Heart left ventricle (tissue), 16 donors: ENCODE data around the gene TDRD9. TPM values are rescaled to one million over a fixed set of nuclear protein-coding genes. Genes with fewer than 3 reads are reported as not detected.

Experiments used
- ATAC-seq, 4 donors: fragments of 200-7000 bp; cut with Tn5 transposase; one replicate each; pipeline ENCODE4 v1.9.1; 2020 to 2022; ENCODE audit warnings: moderate library complexity in 4 of 4, mild to moderate bottlenecking in 3 of 4, moderate number of reproducible peaks in 1 of 4
- DNase-seq, 5 donors: peaks; one replicate each; pipeline ENCODE4 v3.0.0-alpha.2; 2020
- H3K27ac ChIP-seq, 12 donors: fragments of 200-600 bp; sonication (generic) in 4 of 12; one replicate each; pipeline versions ENCODE4 v1.5.0 to v1.8.0; 2016 to 2022; ENCODE audit warnings: mild to moderate bottlenecking in 2 of 12
- H3K27me3 ChIP-seq, 9 donors: fragments of 200-600 bp; sonication (generic) in 2 of 9; one replicate each; pipeline versions ENCODE4 v1.5.1 to v1.8.0; 2016 to 2022; ENCODE audit warnings: mild to moderate bottlenecking in 3 of 9
- H3K36me3 ChIP-seq, 9 donors: fragments of 200-600 bp; sonication (generic) in 2 of 9; one replicate each; pipeline versions ENCODE4 v1.5.0 to v1.8.0; 2018 to 2022; ENCODE audit warnings: mild to moderate bottlenecking in 2 of 9
- H3K4me1 ChIP-seq, 12 donors: fragments of 200-600 bp; sonication (generic) in 4 of 12; one replicate each; pipeline versions ENCODE4 v1.5.0 to v1.8.0; 2016 to 2022; ENCODE audit warnings: mild to moderate bottlenecking in 3 of 12
- H3K4me3 ChIP-seq, 12 donors: fragments of 200-600 bp; sonication (generic) in 4 of 12; one replicate each; pipeline versions ENCODE4 v1.5.0 to v1.8.0; 2017 to 2022; ENCODE audit warnings: mild to moderate bottlenecking in 9 of 12, moderate library complexity in 4 of 12
- H3K9me3 ChIP-seq, 12 donors: fragments of 200-600 bp; sonication (generic) in 4 of 12; one replicate each; pipeline versions ENCODE4 v1.5.0 to v1.8.0; 2016 to 2022; ENCODE audit warnings: mild to moderate bottlenecking in 1 of 12
- POLR2A ChIP-seq, 2 donors: fragments of 450-650 bp; IDR thresholded peaks; one replicate each; pipeline ENCODE4 v1.6.1; 2017; ENCODE audit warnings: antibody characterized with exemption in 2 of 2, mild to moderate bottlenecking in 2 of 2, moderate library complexity in 2 of 2
- WGBS, 4 donors: extraction: QIAGEN DNeasy Blood & Tissue Kit in 2 of 4; methylation state at CpG; one replicate each; pipeline versions ENCODE4 v1.1.5 to v1.1.7; 2013 to 2018; 5-methylcytosine and 5-hydroxymethylcytosine counted together
- intact Hi-C, 10 donors: fragments of 100-400 bp; cut with DNase I; formaldehyde crosslinking; loops; one replicate each; pipeline versions ENCODE4 v1.11.1 to v1.14.2; 2022
- polyA plus RNA-seq, 2 donors: library from polyadenylated mRNA; stranded (reverse); fragments of 200-250 nt; gene quantifications; one replicate each; pipeline ENCODE4 v1.2.3, GENCODE V29; 2013
- total RNA-seq, 9 donors: library from RNA; depleted of rRNA in 2 of 9; stranded (reverse); fragments of >200 nt in 2 of 9; fragmentation: NEBNext Ultra II Directional in 3 of 9; extraction: Animal tissue kit (Norgen Biotek cat#: 25700) in 3 of 9; gene quantifications; one replicate each; pipeline versions ENCODE4 v1.1.0 to v1.2.4, GENCODE V29; 2016 to 2023
- TF ChIP-seq, protein P1 (sequence below), 12 donors: fragments of 200-600 bp; sonication (generic) in 4 of 12; IDR thresholded peaks; one replicate each; pipeline versions ENCODE4 v1.5.0 to v1.8.0; 2018 to 2022; ENCODE audit warnings: antibody characterized with exemption in 12 of 12, mild to moderate bottlenecking in 5 of 12
- donor health status: ischemic (EF 13 %, LVEDD 7.1; RV severe dilation, severe dysfunction).
- donor health status: healthy with polysubstance abuse.
- donor health status: DM: no; HTN: yes; CAD: no.
- donor health status: DM: no; HTN: no; CAD: no.
- donor health status: ischemic (EF 25% LVEDD 6.9; RV normal size, moderate dysfunction).
- donor health status: ischemic (EF 25% LVEDD 5.7; RV mildly dilated, moderate dysfunction).
- donor health status: healthy.
- donor health status: DM: yes; HTN: yes; CAD: no.
- donor health status: ischemic (EF 35%, LVEDD 5.7; RV mildly dilated, moderate dysfunction).
- donor health status: nonischemic (EF 11% LVEDD 7.7; RV severe dilation, severe dysfunction).
- donor health status: DM: yes; HTN: yes; CAD: no.
- donor health status: PGD.
- donor health status: ischemic (EF 29% LVEDD 5.4; RV normal size, mild dysfunction).
- donor health status: nonischemic (EF 23%, LVEDD 6.1; RV moderate dilation, normal function).

Gene TDRD9
- total and polyA plus RNA-seq, 11 donors: 1.1 to 9.6 (median 2.1) TPM

DNA sequence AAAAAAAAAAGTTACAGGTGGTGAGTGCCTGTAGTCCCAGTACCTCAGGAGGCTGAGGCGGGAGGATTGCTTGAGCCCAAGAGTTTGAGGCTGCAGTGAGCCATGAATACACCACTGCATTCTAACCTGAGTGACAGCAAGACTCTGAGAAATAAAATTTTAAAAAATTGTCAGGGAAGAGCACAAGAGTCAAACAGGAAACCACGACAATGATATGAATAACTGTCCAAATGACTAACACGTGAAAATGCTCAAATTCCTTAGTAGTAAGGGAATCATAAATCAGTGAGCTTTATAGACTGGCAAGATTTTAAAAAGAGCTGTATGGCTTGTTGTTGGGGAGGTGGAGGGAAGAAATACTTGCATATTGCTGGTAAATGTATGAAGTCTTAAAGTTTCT, 144.3 kb downstream of the TDRD9 start:
- H3K27ac ChIP-seq: no peak overlapping the region
- no peaks in the 10 kb centered on the region for H3K4me1 ChIP-seq
- TF ChIP-seq, protein P1, sequence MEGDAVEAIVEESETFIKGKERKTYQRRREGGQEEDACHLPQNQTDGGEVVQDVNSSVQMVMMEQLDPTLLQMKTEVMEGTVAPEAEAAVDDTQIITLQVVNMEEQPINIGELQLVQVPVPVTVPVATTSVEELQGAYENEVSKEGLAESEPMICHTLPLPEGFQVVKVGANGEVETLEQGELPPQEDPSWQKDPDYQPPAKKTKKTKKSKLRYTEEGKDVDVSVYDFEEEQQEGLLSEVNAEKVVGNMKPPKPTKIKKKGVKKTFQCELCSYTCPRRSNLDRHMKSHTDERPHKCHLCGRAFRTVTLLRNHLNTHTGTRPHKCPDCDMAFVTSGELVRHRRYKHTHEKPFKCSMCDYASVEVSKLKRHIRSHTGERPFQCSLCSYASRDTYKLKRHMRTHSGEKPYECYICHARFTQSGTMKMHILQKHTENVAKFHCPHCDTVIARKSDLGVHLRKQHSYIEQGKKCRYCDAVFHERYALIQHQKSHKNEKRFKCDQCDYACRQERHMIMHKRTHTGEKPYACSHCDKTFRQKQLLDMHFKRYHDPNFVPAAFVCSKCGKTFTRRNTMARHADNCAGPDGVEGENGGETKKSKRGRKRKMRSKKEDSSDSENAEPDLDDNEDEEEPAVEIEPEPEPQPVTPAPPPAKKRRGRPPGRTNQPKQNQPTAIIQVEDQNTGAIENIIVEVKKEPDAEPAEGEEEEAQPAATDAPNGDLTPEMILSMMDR (IDR thresholded peaks at IDR 0.05): no peak
- no peak for TF ChIP-seq POLR2A (IDR thresholded peaks at IDR 0.05)
- DNase-seq (no peak), ATAC-seq (no peak)
- H3K36me3 ChIP-seq: no peaks in the 10 kb centered on the region
- H3K9me3 ChIP-seq: peaks cover 0 to 9% (median 0%) of the 10 kb centered on the region in 12 donors
- 74 to 76% (median 76%) methylated on average over 3 of the region's 3 CpGs for WGBS, 4 donors
- H3K4me3 ChIP-seq: no peak overlapping the region
- H3K27me3 ChIP-seq: peaks cover 0 to 13% (median 0%) of the 10 kb centered on the region in 9 donors
- intact Hi-C loops: loop anchor here in 3 of 10 donors (10.0 kb wide), 3 partner anchors 292 to 572 kb away; no protein-coding TSS in a partner anchor

DNA sequence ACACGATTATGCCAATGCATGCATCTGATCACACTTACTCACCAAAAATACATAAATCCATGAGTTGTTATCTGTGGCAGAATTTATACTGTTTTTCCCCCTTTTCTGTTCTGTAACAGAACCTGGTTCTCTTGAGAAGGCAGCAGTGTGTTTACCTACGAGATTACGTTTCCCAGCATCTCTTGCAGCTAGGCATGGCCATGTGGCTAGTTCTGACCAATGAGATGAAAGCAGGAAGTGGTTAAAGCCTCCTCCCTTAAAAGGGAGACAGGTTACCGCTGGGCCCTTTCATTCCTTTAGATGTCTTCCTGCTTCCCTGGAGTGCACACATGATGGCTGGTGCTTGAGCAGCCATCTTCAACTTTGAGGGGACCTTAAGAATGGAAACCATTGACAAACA, 145.5 kb downstream of the TDRD9 start:
- no peaks in the 10 kb centered on the region for H3K36me3 ChIP-seq
- intact Hi-C loops: loop anchor here in 3 of 10 donors (10.0 kb wide), 3 partner anchors 291 to 571 kb away; no protein-coding TSS in a partner anchor
- peaks cover 0 to 9% (median 0%) of the 10 kb centered on the region in 12 donors for H3K9me3 ChIP-seq
- DNase-seq (no peak), ATAC-seq (no peak)
- TF ChIP-seq POLR2A (IDR thresholded peaks at IDR 0.05): no peak
- TF ChIP-seq, protein P1 (IDR thresholded peaks at IDR 0.05): no peak
- no peak overlapping the region for H3K27ac ChIP-seq
- peaks cover 0 to 7% (median 0%) of the 10 kb centered on the region in 12 donors for H3K4me1 ChIP-seq
- WGBS, 4 donors: 62 to 79% (median 66%) methylated on average over 4 of the region's 4 CpGs
- H3K4me3 ChIP-seq: no peak overlapping the region
- H3K27me3 ChIP-seq: peaks cover 0 to 13% (median 0%) of the 10 kb centered on the region in 9 donors

DNA sequence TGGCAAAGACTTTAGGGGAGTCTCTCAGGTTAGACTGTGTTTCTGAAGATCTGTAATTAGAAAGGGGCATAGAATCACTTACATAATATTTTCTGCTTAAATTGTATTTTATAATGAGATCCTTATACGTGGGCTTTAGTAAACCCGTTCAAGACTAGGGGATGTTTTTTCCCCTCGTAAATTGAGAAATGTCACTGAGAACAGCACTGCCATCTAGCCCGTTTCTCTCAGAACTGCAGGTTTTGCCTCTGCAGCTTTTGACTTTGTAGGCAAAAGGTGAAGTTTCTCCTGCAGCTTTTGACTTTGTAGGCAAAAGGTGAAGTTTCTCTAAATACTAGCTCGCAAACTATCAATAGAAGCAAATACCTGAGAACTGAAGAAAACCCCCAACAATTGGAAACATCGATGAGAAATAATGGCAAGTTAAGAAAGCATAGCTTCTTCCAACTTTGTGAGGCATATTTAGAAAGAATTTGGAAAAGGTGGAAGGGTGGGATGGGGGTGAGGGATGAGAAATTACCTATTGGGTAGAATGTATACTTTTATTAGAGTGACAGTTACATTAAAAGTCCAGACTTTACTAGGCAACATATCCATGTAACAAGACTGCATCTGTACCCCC, 147.4 kb downstream of the TDRD9 start:
- H3K9me3 ChIP-seq: peaks cover 0 to 9% (median 0%) of the 10 kb centered on the region in 12 donors
- peaks cover 0 to 7% (median 0%) of the 10 kb centered on the region in 12 donors for H3K4me1 ChIP-seq
- DNase-seq (no peak), ATAC-seq (no peak)
- TF ChIP-seq POLR2A (IDR thresholded peaks at IDR 0.05): no peak
- TF ChIP-seq, protein P1 (IDR thresholded peaks at IDR 0.05): peak in 8 of 12 donors; percentile 11 to 47 (median 33)
- peaks cover 0 to 13% (median 0%) of the 10 kb centered on the region in 9 donors for H3K27me3 ChIP-seq
- H3K4me3 ChIP-seq: no peak overlapping the region
- 27 to 33% (median 30%) methylated on average over 6 of the region's 6 CpGs for WGBS, 4 donors
- no peaks in the 10 kb centered on the region for H3K36me3 ChIP-seq
- intact Hi-C loops: loop anchor here in 8 of 10 donors (5.0 to 10.0 kb wide), 8 partner anchors 57 to 569 kb away; no protein-coding TSS in a partner anchor
- no peak overlapping the region for H3K27ac ChIP-seq

DNA sequence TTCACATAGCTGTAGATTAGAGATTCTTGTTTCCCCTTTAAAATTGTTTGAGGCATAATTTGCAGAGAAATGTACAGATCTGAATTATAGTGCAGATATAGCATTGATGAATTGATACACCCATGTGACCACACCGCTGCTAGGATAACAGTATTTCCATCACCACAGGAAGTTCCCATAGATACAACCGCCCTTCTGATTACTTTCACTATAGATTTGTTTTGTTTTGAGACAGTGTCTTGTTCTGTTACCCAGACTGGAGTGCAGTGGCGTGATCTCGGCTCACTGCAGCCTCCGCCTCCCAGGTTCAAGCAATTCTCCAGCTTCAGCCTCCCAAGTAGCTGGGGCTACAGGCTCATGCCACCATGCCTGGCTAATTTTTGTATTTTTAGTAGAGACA, 148.5 kb downstream of the TDRD9 start:
- ATAC-seq (no peak), DNase-seq (no peak)
- peaks cover 0 to 9% (median 0%) of the 10 kb centered on the region in 12 donors for H3K9me3 ChIP-seq
- intact Hi-C loops: loop anchor here in 8 of 10 donors (5.0 to 10.0 kb wide), 8 partner anchors 56 to 568 kb away; no protein-coding TSS in a partner anchor
- WGBS, 4 donors: 58 to 71% (median 66%) methylated on average over 5 of the region's 5 CpGs
- TF ChIP-seq POLR2A (IDR thresholded peaks at IDR 0.05): no peak
- TF ChIP-seq, protein P1 (IDR thresholded peaks at IDR 0.05): no peak
- no peak overlapping the region for H3K27ac ChIP-seq
- no peaks in the 10 kb centered on the region for H3K36me3 ChIP-seq
- H3K4me1 ChIP-seq: peaks cover 0 to 7% (median 0%) of the 10 kb centered on the region in 12 donors
- H3K27me3 ChIP-seq: peaks cover 0 to 9% (median 0%) of the 10 kb centered on the region in 9 donors
- H3K4me3 ChIP-seq: no peak overlapping the region
